ENCODE results near the gene MOV10.

GRCh38 chr1:112672842-112673241 is 1.6 kb upstream of the MOV10 start:
- TF ChIP-seq POLR2A (IDR thresholded peaks at IDR 0.05) (no peak), CTCF (IDR thresholded peaks at IDR 0.05) (no peak)
